Peyer's patch (tissue), 4 donors: ENCODE data around the gene NRM. TPM values are rescaled to one million over a fixed set of nuclear protein-coding genes. Genes with fewer than 3 reads are reported as not detected.

Experiments
- DNase-seq, 3 donors: peaks; one replicate each; pipeline ENCODE4 v3.0.0-alpha.2; 2017 to 2019
- H3K27ac ChIP-seq, 4 donors: fragments of 200-600 bp; sonication (generic); one replicate each; pipeline ENCODE4 v1.5.1; 2016 to 2019
- H3K27me3 ChIP-seq, 2 donors: fragments of 200-600 bp; sonication (generic); one replicate each; pipeline ENCODE4 v1.5.1; 2019
- H3K36me3 ChIP-seq, 3 donors: fragments of 200-600 bp; sonication (generic); one replicate each; pipeline ENCODE4 v1.5.1; 2016 to 2019
- H3K4me1 ChIP-seq, 4 donors: fragments of 200-600 bp; sonication (generic); one replicate each; pipeline ENCODE4 v1.5.1; 2016 to 2019
- H3K4me3 ChIP-seq, 4 donors: fragments of 200-600 bp; sonication (generic); 1 replicate in 3 of 4; 2 replicates in 1 of 4; pipeline ENCODE4 v1.5.1; 2016 to 2019; ENCODE audit warnings: mild to moderate bottlenecking in 1 of 4
- H3K9me3 ChIP-seq, 4 donors: fragments of 200-600 bp; sonication (generic); one replicate each; pipeline ENCODE4 v1.5.1; 2016 to 2019; ENCODE audit warnings: mild to moderate bottlenecking in 1 of 4
- POLR2A ChIP-seq, 2 donors: fragments of 450-650 bp; IDR thresholded peaks; one replicate each; pipeline ENCODE4 v1.5.1; 2017; ENCODE audit warnings: antibody characterized with exemption in 2 of 2, mild to moderate bottlenecking in 2 of 2, moderate library complexity in 2 of 2
- total RNA-seq, 4 donors: library from RNA; depleted of rRNA; stranded (reverse); fragments of >200 nt; gene quantifications; one replicate each; pipeline ENCODE4 v1.1.0, GENCODE V29; 2016
- TF ChIP-seq, protein P1 (sequence below), 6 experiments: fragments of 450-650 bp in 4 of 6; fragments of 200-600 bp in 2 of 6; sonication (generic) in 1 of 6; IDR thresholded peaks; one replicate each; pipeline ENCODE4 v1.5.1; 2017 to 2019; ENCODE audit warnings: antibody characterized with exemption in 6 of 6, mild to moderate bottlenecking in 3 of 6, moderate library complexity in 1 of 6

NRM gene
- total RNA-seq, 4 donors from 2014 or later = 2.0 to 2.7 TPM; not detected in 2

DNA sequence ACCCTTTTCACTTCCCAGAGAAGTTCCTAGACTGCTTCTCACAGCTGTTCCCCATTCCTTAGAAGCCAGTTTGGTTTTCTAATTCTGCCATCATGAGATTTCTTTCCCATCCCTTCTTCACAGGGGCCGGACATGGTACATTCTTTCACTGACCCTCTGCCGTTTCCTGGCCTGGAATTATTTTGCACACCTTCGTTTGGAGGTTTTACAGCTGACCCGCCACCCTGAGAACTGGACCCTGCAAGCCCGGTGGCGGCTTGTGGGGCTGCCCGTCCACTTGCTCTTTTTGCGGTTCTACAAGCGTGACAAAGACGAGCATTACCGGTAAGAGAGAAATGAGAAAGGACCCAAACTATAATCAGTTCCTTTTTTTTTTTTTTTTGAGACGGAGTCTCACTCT lies 39.6 kb downstream of the NRM start:
- Histone ChIP-seq H3K27ac (no peak overlapping the region), H3K27me3 (no peaks in the 10 kb centered on the region), H3K9me3 (no peaks in the 10 kb centered on the region), H3K4me3 (no peak overlapping the region), H3K4me1 (peaks cover 0 to 17% (median 7%) of the 10 kb centered on the region in 4 donors), H3K36me3 (peaks cover 0 to 65% (median 0%) of the 10 kb centered on the region in 3 donors)
- TF ChIP-seq, protein P1, sequence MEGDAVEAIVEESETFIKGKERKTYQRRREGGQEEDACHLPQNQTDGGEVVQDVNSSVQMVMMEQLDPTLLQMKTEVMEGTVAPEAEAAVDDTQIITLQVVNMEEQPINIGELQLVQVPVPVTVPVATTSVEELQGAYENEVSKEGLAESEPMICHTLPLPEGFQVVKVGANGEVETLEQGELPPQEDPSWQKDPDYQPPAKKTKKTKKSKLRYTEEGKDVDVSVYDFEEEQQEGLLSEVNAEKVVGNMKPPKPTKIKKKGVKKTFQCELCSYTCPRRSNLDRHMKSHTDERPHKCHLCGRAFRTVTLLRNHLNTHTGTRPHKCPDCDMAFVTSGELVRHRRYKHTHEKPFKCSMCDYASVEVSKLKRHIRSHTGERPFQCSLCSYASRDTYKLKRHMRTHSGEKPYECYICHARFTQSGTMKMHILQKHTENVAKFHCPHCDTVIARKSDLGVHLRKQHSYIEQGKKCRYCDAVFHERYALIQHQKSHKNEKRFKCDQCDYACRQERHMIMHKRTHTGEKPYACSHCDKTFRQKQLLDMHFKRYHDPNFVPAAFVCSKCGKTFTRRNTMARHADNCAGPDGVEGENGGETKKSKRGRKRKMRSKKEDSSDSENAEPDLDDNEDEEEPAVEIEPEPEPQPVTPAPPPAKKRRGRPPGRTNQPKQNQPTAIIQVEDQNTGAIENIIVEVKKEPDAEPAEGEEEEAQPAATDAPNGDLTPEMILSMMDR (IDR thresholded peaks at IDR 0.05) = no peak
- no peak for TF ChIP-seq POLR2A (IDR thresholded peaks at IDR 0.05)
- DNase-seq = no peak

DNA sequence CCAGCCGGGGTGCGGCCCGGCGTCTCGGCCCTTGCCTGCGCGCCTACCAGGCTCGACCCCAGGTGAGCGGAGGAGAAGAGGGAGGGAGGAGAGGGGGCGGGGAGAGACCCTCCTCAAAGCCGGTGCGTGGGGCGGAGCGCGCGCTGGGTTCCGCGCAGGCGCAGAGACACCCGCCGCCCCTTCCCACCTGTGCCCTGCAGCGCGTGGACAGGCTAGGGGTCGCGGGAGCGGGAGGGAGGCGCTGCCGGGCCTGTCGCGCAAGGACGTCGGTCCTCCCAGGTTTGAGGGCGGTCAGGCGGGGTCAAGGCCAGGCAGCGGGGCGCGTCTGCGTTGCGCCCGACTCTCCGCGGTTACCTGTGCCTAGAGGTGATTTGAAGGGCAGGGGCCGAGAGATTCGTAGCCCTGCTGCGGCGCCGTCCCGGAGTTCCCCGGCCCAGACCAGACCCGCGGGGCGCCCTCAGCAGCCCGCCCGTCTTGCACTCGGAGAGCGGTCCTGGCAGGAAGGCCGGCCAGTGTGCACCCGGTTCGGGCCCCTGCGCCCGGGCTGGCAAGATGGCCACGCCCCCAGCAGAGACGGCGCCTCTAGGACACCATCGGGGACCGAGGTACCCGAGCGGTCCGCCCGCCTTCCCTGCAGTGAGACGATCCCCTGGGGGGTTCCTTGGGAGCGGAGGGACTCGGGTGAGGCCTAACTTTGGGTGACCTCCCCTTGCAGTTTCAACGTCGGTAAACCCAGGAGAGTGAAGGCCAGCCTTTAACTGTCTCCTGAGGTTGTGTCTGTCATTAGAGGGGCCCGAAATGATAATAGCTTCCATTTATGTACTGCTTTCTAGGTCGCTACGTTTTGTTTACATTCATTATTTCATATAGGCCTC lies 43.3 kb downstream of the NRM start:
- TF ChIP-seq, protein P1 (IDR thresholded peaks at IDR 0.05) = no peak
- TF ChIP-seq POLR2A (IDR thresholded peaks at IDR 0.05) = peak; percentile 37 to 67

DNA sequence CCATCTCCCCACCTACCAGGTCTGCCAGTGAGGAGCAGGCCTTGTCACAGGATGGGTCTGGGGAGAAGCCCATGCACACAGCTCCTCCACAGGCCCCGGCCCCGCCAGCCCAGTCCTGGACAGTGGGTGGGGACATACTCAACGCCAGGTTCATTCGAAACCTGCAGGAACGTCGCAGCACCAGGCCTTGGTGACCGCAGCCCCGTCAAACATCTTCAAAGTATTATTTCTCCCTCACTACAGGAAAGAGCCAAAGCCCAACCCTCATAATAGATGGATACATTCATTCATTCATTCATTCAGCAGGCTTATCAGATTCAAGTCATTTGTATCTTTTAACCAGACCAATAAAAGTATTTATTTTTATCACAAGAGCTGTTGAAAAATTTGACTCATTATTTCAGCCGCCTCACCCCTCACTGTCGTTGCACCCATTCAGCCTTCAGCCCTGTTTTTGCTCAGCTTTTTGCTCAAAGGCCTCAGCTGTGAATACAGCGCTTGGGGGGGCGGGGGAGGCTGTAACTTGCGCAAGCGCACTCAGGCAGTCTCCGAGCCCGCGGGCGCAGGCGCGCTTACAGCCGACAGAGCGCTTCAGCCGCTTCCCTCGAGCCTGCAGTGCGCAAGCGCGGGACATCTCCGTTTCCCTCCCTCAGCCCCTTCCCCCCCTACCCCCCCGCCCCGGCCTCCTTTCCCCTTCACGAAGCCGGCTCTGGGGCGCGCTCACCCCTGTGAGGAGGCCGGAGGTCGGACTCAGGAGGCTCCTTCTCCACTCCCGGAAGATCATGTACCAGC lies 44.1 kb downstream of the NRM start, which contains the start of gene C6orf136:
C6orf136 (plus strand) TSS at position 684 of the 792 bp plus-strand sequence; CDS start at position 783, 99 bp downstream.
- Histone ChIP-seq H3K27ac (peak within 1 kb of the TSS; percentile 96 to 97 (median 96)), H3K4me3 (peak within 1 kb of the TSS; percentile 83 to 89 (median 86)), H3K9me3 (no peaks in the 10 kb centered on the region), H3K4me1 (peaks cover 0 to 34% (median 7%) of the 10 kb centered on the region in 4 donors), H3K27me3 (no peaks in the 10 kb centered on the region), H3K36me3 (peaks cover 0 to 37% (median 0%) of the 10 kb centered on the region in 3 donors)
- TF ChIP-seq POLR2A (IDR thresholded peaks at IDR 0.05) = no peak
- TF ChIP-seq, protein P1 (IDR thresholded peaks at IDR 0.05) = no peak
- peak; percentile 90 to 98 (median 93) for DNase-seq

More for the DNA sequence above, 43.3 kb downstream of the NRM start:
- Histone ChIP-seq H3K36me3 (peaks cover 0 to 39% (median 0%) of the 10 kb centered on the region in 3 donors), H3K27ac (peak overlapping the region; percentile 96 to 97 (median 96)), H3K9me3 (no peaks in the 10 kb centered on the region), H3K27me3 (no peaks in the 10 kb centered on the region), H3K4me1 (peaks cover 0 to 34% (median 7%) of the 10 kb centered on the region in 4 donors), H3K4me3 (peak overlapping the region; percentile 83 to 89 (median 86))
- peak; percentile 76 to 86 (median 86) for DNase-seq

DNA sequence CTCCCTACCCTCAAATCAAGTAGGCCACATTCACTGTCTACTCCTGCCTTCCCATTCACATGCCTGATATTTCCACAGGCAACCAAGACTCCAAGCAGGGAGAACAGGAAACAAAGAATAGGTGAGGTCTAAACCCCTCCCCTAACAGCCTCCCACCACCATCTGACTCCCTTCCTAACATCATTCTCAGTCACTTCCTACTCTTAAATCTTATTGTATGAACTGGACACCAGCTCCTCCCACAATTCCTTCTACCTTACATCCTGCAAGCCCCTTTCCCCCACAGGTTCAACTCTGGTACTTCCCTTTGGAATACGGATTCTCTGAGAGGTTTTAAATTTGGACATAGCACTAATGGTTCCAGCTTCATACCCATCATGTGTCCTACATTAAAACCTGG lies 44.8 kb downstream of the NRM start:
- Histone ChIP-seq H3K27ac (no peak overlapping the region), H3K4me3 (peak overlapping the region in 2 of 4 donors; percentile 83 to 86), H3K9me3 (no peaks in the 10 kb centered on the region), H3K36me3 (peaks cover 0 to 37% (median 0%) of the 10 kb centered on the region in 3 donors), H3K4me1 (peaks cover 0 to 34% (median 7%) of the 10 kb centered on the region in 4 donors), H3K27me3 (no peaks in the 10 kb centered on the region)
- no peak for TF ChIP-seq POLR2A (IDR thresholded peaks at IDR 0.05)
- TF ChIP-seq, protein P1 (IDR thresholded peaks at IDR 0.05) = no peak
- DNase-seq = no peak

DNA sequence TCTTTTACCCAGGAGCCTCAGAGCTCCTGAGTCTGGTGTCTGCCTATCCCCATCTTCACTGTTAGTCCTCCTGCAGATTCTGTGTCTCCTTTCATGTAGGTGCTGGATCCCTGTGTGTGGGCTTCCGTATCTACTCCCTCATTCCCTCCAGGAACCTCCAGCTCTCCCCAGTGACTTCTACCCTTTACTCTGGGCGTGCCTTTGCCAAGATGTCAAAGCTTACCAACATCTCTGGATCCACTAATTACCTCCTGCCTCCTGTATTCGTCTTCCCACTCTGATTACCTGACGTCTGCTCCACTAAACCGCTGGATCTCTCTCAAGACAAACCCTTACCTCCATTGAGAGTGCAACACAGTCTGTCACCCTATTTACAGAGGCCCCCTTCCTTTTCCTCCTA lies 46.0 kb downstream of the NRM start:
- Histone ChIP-seq H3K27ac (peak overlapping the region in 1 of 4 donors; percentile 15), H3K4me1 (peaks cover 0 to 32% (median 7%) of the 10 kb centered on the region in 4 donors), H3K9me3 (no peaks in the 10 kb centered on the region), H3K36me3 (peaks cover 0 to 38% (median 0%) of the 10 kb centered on the region in 3 donors), H3K4me3 (no peak overlapping the region), H3K27me3 (no peaks in the 10 kb centered on the region)
- no peak for DNase-seq
- TF ChIP-seq, protein P1 (IDR thresholded peaks at IDR 0.05) = no peak
